ENCODE measurements around the gene ROBO1.

Gene ROBO1

DNA sequence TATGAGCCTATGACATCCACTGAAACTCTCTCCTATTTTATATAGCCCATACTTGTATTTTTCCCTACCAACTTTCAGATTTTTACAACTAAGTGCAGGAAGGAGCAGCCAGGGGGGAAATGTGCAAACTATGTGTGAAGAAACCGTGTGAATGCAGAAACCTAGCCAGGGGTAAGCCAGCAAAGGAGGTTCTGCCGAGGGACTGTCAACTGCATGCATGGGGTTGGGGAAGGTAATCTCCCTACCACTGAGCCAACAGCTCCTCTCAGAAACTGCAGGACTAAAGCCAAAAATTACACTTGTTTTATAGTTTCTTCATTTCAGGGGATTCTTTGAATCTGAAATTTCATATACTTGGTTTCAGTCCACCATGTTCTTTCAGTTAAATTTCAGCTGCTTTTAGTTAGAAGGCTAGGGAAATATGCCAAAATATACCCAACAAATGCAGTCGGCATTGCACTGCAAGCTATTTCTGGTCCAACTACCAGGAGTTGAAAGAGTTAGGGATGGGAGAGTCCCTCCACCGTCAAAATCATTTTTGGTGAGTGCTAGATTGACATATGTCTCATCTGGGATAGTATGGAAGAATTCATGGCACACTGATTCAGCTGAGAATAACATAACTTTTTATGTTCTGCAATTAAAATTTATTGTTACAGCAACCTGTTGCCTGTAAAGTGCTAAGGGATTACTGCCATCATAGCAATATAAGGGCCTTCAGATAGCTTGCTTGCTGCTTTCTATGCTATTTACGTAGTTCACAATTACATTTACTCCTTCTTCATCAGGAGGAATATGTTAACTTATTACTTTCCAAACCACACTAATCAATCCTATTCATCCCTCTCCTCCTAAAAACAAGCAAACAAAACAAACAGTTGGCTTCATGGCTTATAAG, 904.2 kb downstream of the ROBO1 start:
- no peak for DNase-seq

GRCh38 chr3:78861156-78861555, 906.6 kb downstream of the ROBO1 start:
- DNase-seq = no peak

DNA sequence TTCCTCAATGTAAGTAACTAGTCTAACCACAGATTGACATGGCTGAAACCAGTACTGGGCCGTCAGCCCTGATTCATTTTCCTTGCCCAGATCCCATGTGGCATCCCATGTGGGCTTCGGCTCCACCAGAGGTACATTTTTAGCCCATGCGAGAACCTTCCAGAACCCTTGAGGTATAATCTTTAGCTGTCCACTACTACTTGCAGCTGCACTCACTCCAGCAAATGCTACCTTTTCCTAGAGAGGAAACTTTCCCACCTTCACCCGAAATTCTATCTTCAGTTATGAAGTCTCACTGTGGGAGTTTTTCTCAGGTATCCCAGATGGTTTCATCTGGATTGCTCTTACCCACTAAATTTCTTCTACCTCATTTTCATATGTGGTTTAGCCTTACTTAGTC, 907.2 kb downstream of the ROBO1 start:
- no peak for DNase-seq

GRCh38 chr3:78858910-78859309, 908.9 kb downstream of the ROBO1 start:
- no peak for DNase-seq

GRCh38 chr3:78858174-78858573, 909.6 kb downstream of the ROBO1 start:
- no peak for DNase-seq

DNA sequence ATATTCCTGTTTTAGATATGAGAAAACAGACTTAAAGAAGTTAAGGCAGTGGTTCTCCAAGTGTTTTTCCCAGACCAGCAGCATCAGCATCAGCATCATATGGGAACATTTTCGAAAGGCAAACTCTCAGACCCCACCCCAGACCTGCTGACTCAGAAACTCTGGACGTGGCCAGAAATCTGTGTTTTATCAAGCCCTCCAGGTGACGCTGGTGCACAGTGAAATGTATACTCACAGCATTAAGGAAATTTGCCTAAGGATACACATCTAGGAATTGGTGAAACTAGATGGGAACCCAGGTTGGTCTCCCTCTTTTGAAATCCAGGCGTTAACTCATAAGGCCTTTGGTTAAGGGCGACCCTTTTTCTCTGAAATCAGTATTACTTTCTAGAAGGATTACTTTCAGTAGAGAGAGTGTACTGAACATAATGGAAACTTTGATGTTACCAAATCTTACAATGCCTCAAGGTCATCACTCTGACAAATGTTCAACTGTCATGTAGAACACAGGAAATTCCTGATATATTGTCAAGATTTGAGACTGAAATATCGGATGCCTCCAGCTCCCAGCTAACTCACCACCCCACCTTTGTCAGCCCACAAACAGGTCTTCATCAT, 910.2 kb downstream of the ROBO1 start:
- no peak for DNase-seq

DNA sequence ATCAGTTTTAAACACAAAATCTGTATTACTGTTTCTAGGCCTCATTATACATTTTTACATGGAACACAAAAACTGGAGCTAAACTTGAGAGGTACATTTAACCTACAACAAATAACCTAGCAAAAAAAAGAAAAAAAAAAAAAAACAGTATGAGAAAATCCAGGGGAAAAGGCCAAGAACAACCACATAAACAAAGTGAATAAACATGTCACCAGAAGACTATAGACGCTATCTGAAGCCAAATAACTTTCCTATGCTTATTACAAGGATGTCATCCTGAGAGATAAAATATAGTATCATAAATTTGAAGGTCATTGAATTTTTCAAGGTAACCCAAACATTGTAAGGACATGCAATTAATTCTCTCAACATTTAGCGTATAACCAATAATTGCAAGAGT, 911.6 kb downstream of the ROBO1 start:
- no peak for DNase-seq

DNA sequence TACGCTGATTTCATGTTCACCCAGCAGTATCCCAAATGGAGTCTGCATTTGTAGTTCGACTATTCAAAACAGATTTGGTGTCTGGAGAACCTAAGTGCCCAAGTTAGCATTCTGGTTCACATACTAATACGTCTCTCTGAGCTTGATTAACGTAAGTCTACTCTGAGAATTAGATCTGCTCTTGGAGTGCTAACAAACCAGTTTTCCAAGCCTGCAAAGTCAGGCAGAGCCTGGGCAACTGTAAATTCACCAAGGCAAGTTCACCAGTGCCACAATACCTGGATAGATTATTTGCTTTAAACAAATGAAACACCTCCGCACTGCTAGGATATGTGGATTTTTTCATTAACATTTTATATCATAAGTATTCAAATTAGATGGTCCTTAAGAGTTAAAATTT, 912.6 kb downstream of the ROBO1 start:
- no peak for DNase-seq

GRCh38 chr3:78848392-78849288, 919.2 kb downstream of the ROBO1 start:
- DNase-seq = no peak

GRCh38 chr3:78847603-78848002, 920.2 kb downstream of the ROBO1 start:
- DNase-seq = no peak

DNA sequence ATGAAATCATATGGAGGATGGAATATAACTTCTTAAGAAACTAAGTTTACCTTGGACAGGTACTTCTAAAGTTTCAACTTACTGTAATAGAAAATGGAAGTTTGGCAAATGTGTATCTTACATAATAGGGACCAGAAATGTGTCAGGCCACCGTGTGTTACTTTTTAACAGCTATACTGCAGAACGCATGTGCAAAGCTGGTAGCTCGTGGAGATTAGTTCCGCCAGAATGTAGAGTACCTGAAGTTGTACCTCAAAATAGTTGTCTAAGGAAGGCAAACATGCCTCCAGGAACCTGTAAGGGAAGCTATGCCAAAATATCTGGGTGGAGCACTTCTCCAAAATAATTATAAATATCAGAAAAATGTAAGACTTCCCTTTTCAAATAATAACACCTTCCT, 920.6 kb downstream of the ROBO1 start:
- no peak for DNase-seq

- DNase-seq = no peak
Observed at GRCh38 chr3:78846718-78847117, 921.1 kb downstream of the ROBO1 start.

DNA sequence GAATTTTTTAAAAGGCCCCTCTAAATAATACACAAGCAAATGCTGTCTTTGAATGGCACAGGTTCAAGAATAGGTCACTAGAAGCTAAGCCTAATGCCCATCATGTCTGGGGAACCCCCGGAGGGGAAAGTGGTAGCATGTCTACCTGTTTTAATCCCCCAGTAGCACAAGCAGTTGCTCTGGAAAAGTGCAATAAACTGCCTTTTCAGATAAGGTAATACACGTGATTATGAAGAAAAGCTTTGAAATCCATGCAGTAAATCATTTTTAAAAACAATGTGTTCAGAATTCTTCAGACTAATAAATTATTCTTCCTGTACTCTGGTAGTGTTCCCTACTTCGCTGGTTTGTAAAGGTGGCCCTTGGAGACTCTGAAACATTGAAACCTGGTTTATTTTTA, 922.2 kb downstream of the ROBO1 start:
- DNase-seq = no peak

DNA sequence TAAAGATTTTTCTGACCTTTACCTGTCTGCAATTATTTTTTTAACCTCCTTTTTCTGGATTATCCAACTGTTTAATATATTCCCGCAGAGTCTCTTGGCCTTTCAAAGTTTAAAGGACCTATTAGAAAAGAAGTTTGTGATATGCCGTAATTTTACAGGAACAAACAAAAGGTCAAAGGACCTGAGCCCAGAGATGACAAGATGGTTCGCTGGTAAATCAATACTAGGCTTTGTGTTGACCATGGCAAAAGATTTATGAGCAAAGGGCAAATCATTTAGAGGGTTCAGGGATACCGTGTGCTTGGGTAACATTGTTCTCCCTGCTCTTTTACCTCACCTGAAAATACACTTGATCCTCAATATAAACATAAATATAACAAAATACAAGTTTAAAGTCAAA, 923.5 kb downstream of the ROBO1 start:
- DNase-seq = no peak

- DNase-seq = no peak
Observed at GRCh38 chr3:78839693-78840092, 928.1 kb downstream of the ROBO1 start.

GRCh38 chr3:78838362-78838761, 929.4 kb downstream of the ROBO1 start:
- DNase-seq = no peak

DNA sequence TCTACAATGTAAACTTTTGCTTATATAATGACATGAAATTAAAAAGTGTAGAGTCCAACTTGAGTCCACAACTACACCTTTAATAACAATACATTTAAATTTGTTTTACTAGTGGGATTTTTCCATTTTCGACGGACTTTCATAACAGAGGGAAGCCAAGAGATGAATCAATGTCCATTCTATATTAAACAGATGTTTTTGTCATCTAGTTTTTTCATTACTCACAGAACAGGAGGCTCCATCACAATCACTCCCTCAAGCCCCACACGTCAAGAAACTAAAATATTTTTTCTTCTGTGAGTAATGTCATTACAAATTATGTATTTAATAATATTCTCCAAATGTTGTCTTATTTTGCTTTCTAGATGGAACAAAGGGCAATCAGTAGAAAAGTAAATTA, 932.9 kb downstream of the ROBO1 start:
- DNase-seq = no peak

DNA sequence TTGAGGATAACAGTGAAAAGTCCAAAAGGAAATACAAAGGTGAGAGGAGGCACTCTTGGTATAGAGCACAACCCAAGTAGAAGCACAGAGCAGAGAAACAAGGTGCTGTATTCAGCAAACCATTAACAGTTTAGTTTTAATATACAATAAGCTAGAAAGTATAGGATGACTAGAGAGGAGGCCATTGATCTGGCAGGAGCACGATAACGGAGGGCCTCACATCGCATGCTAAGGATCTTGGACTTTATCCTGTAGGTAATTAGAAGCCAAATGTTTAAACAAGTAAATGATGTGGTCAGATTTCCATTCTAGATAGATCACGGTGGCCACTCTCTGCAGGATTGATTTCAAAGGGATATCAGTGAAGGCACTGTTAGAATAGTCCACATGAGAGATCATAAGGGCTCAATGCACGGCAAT, 935.0 kb downstream of the ROBO1 start:
- DNase-seq = no peak

GRCh38 chr3:78831446-78831972, 936.3 kb downstream of the ROBO1 start:
- no peak for DNase-seq

DNA sequence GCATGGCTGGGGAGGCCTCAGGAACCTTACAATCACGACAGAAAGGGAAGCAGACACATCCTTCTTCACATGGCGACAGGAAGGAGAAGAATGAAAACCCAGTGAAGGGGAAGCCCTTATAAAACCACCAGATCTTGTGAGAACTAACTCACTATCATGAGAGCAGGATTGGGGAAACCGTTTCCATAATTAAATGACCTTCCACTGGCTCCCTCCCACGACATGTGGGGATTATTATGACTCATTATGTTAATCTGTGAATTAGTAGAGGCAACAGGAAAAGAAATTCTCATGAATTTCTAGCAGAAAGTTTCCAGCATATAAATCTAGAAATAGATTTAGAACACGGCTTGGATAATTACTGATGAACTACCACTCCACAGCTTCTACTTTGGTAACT, 937.3 kb downstream of the ROBO1 start:
- DNase-seq = no peak

- DNase-seq = no peak
Observed at GRCh38 chr3:78827618-78828017, 940.2 kb downstream of the ROBO1 start.

- DNase-seq = no peak
Observed at GRCh38 chr3:78825858-78826215, 942.0 kb downstream of the ROBO1 start.

GRCh38 chr3:78825118-78825857, 942.5 kb downstream of the ROBO1 start:
- DNase-seq = no peak

Data from NCI-H446 treated with DMSO at 0.1 percent for 48 hours (cell line).